Sciatic nerve (tissue), 2 donors: ENCODE data around the gene C1GALT1. TPM values are rescaled to one million over a fixed set of nuclear protein-coding genes. Genes with fewer than 3 reads are reported as not detected.
"Not testable (repeated sequence)": the region's sequence is repeated elsewhere in the genome, so short reads cannot be mapped to it uniquely, and the experiment has no call there.

Experiments
- ATAC-seq: fragments of 200-7000 bp; cut with Tn5 transposase; one replicate; pipeline ENCODE4 v1.9.1; 2020; ENCODE audit warnings: mild to moderate bottlenecking, moderate library complexity
- DNase-seq: peaks from one replicate; pipeline ENCODE4 v3.0.0-alpha.2; 2020; ENCODE audit warnings: low spot score
- intact Hi-C: fragments of 100-400 bp; cut with DNase I; formaldehyde crosslinking; loops from one replicate; pipeline ENCODE4 v1.14.2; 2022
- total RNA-seq: library from RNA; stranded (reverse); fragmentation: NEBNext Ultra II Directional; extraction: Animal tissue kit (Norgen Biotek cat#: 25700); gene quantifications from one replicate; pipeline ENCODE4 v1.2.1, GENCODE V29; 2021
- donor health status: DM: no; HTN: no; CAD: no.
- donor health status: DM: no; HTN: no; CAD: no.

C1GALT1 gene
- total RNA-seq, 1 donor from 2014 or later, result 37.5 TPM

DNA sequence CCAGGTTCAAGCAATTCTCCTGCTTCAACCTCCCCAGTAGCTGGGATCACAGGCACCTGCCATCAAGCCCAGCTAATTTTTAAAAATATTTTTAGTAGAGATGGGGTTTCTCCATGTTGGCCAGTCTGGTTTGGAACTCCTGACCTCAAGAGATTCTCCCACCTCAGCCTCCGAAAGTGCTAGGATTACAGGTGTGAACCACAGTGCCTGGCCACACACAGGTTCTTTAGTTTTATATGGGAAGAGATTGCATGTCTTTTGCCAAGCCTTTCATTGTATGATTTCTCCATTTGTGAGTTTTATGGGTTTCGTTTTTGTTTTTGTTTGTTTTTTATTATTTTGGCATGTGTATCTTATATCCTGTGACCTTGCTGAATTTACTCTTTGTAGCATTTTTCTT, 40.9 kb downstream of the C1GALT1 start:
- DNase-seq (no peak), ATAC-seq (no peak)
- intact Hi-C loops, result no loop called here

DNA sequence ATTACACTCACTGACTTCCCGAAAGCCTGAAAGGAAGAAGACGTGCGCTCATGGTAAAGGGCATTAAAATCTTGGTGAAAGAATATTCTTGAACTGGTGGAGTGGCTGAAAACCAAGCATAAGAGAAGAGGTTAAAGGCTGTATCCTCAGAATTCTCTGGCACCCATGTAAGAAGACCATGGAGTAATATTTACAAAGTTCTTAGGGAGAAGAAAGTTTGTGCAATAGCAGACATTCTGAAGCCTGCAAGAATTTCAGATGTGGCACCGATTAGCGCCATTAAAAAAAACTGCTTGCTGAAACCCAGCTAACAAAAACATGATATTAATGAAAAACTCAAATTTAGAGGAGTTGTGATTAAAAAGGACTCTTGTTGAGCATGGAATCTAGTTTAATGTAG, 44.1 kb downstream of the C1GALT1 start:
- ATAC-seq, result no peak
- DNase-seq, result no peak
- intact Hi-C loops, result no loop called here

DNA sequence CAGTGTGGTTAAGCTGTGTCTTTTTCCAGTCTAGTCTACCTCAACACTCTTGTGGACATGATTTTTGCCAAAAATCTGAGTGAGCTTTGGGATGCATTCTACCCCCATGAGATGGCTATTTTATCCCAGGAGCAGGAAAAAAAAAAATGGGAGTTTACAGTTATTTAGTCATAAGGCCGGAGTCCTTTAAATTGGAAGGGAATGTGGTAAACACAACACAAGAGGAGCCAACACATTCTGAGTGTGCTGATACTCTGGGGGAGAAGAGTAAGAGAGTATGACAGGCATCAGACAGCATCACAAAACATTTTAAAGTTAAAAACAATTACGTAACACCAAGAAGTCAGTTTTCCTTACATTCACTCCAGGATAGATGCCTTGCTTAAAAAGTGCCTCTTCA, 46.1 kb downstream of the C1GALT1 start:
- intact Hi-C loops, result no loop called here
- ATAC-seq (no peak), DNase-seq (no peak)

DNA sequence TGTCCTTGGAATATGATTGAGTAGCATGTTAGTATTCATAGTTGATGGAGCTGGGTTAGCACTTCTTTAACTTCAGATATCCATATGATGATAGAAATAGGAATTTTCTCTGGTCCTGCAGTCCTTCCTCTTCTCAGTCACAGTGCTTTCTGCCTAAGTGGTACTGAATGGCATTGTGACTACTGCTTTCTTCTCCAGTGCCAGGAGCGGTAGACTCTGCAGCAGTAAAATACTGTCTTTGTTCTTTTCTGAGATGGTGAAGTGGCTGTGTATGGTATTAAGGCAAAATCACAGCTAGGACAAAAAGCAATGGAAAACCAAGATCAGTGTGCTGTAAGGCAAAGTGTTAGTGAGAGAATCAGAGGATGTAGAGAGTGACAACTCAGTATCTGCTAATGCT, 46.6 kb downstream of the C1GALT1 start:
- ATAC-seq, result no peak
- DNase-seq, result no peak
- intact Hi-C loops, result no loop called here

DNA sequence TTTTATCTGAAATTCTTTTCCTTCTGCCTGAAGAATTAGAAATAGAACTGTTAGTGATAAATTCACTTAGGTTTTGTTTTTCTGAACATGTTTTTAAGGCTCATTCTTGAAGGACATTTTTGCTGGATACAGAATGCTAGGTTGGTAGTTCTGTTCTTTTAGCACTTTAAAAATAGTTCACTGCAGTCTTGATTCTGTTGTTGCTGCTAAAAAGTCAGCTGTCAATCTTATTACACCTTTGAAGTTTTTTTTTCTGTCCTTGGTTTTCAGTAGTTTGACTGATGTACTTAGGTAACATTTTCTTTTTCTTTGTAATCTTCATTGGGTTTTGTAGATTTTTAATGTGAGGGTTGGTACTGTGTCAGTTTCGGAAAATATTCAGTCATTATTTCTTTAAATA, 48.7 kb downstream of the C1GALT1 start:
- ATAC-seq (no peak), DNase-seq (no peak)
- intact Hi-C loops, result no loop called here

DNA sequence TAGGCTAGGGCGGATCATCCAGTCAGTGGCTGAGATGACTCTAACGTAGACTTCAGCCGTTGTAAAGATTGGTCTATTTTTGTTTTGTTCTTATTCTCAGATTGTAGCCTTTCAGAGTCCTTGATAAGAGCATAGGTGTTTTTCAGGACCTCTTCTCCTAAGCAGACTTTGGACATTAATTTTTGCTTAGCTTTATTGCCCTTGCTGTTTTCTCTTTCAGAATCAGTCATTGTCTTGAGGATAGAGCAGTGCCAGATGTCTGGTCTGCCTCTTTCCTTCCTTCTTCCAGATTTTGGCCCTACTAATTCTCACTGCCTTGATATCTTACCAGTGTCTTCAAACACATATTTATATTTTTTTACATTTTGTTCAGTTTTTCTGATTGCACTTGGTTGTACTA, 49.5 kb downstream of the C1GALT1 start:
- intact Hi-C loops, result no loop called here

DNA sequence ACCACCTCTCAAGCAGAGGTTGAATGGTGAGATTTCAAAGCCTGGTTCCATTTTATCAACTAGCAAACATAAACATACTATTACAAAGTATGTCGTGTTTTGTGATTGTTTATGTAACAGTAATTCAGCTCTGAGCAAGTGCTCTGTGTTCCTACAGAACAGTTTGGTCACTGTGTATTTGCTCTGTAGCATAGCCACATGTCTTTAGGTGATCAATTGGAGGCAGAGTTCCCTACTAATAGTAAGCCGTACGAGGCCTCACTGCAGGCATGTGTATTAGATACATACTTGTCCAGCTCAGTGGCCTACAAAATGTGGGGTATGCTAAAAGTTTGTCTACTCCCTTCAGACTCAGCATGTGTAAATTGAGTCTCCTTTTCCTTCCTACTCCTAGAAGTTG, 53.0 kb downstream of the C1GALT1 start:
- intact Hi-C loops, result no loop called here
- DNase-seq (no peak), ATAC-seq (no peak)

More for the DNA sequence above, 49.5 kb downstream of the C1GALT1 start:
- DNase-seq, result no peak
- ATAC-seq, result no peak

DNA sequence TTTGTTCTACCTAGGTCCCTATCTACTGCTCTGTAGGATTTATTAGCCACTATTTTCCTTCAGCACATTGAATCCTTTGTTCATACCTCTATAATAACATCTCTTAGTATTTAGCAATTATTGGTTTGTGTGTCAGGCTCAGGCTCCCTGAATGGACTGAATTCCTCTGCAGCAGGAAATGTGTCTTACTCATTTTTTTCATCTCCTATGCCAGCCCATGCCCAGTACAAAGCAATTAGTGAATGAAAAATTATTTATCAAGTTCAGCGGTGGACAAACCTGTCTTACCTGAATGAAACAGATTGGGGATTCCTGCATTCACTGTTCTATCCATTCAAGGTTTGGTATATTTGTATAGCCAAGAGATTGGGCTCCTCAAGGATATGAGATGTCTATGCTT, 53.7 kb downstream of the C1GALT1 start:
- ATAC-seq, result no peak
- no peak for DNase-seq
- intact Hi-C loops, result no loop called here

DNA sequence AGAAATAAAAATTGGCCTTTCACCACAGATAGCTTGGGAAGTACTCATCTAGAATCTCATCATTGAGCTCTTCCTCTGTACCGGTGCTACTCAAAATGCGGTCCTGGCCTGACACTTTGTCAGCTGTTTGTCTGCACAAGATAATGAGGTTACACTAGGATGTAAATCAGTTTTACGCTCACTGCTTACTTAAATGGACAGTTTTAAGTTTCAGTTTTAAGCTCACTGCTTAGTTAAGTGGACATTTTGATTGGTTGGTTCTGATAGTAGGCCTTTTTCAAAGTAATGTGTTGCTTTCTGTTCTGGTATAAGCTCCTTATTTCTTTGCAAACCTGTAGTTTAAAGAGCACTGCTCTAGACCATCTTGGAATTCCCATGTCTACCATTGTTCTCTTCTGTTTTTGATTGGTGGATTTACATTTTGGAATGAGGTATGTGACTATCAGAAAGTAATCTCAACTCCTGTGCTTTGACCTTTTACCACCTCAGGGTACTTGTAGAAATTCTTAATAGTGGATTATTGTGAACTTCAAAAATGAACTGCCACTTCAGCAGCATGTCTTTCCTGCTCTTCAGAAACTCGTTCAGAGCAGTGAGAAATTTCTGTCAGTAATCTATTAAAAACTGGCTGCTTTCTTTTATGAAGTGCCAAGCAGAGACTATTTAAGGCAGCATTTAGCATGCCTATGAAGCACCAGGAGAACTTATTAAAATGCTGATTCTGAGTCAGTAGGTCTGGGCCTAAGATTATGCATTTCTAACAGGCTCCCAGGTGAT, 55.0 kb downstream of the C1GALT1 start:
- ATAC-seq (no peak), DNase-seq (no peak)
- intact Hi-C loops, result no loop called here

DNA sequence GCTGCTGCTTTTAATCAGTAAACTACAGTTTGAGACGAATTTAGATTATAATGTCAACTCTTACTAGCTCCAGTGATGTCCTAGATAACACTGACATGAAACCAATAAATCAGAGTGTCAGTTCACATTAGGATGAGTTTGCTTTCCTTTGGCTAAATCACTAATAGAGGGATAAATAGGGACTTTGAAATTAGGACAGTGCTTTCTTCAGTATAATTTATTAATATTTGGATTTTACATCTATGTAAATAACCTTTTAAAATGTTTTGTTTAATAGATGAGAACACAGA, 55.6 kb downstream of the C1GALT1 start:
- intact Hi-C loops, result no loop called here
- ATAC-seq, result no peak

DNA sequence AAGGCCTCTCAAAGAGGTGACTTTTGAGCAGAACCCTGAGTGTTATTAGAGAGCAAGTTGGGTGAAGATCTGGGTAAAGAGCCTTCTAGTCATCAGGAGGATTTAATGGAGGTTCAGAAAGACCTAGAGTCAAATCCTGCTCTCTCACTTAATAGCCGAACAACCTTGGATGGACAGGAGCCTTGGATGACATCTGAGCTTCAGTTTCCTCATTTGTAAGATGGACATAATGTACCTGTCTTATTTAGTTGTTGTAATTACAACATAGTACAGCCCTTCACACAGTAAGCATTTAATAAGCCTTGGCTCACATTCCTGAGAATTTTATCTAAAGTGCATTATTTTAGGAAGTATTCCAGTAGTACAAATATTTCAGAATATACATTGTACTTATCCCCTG, 57.0 kb downstream of the C1GALT1 start:
- no peak for DNase-seq
- intact Hi-C loops, result no loop called here
- no peak for ATAC-seq

More for the DNA sequence above, 55.6 kb downstream of the C1GALT1 start:
- no peak for DNase-seq

DNA sequence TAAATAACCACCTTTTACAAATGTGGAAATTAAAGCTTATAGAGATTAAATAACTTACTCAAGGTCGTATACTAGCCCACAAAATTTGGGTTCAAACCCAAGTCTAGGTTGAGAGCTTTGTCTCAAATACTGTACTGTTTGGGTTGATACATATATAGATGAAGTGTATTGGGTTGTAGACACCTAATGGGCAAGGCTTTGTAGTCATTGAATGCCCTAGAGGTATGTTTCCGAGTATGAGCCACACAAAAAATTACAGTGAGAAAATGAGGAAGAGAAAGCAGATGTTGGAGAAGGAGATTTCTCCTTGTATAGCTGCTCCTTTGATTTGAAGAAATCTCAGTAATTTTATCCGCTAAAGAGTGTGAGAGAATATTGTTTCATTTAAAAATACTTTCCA, 60.6 kb downstream of the C1GALT1 start:
- no peak for DNase-seq
- no peak for ATAC-seq
- intact Hi-C loops, result no loop called here

DNA sequence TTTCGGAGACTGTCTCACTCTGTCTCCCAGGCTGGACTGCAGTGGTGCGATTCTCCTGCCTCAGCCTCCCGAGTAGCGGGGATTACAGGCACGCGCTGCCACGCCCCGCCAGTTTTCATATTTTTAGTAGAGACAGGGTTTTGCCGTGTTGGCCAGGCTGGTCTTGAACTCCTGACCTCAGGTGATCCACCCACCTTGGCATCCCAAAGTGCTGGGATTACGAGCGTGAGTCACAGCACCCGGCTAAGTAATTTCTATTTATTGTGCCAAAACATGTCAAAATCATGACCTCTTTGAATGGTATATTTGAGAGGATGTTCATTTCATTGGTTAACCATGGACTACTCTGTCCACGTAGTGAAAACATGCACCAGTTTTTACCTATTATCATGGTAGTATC, 62.9 kb downstream of the C1GALT1 start:
- ATAC-seq, intact Hi-C loops, DNase-seq: not testable (repeated sequence)

DNA sequence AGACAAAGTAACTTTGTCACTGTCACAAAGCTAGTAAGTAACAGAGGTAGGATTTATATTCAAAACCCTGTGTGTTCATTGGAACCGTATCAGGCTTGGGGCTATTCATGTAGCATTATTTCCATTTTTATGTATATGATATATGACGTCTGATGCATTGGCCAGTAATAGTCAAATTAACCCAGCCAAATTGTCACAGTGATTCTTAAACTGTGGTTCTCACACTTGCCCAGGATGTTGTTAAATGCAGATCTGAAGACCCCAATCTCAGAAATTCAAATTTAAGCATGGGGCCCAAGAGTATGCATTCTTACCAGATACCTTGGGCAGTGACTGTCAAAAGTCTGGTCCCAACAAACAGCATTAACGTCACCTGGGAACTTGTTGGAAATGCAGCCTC, 63.9 kb downstream of the C1GALT1 start:
- DNase-seq, result no peak
- intact Hi-C loops, result no loop called here
- ATAC-seq, result no peak

DNA sequence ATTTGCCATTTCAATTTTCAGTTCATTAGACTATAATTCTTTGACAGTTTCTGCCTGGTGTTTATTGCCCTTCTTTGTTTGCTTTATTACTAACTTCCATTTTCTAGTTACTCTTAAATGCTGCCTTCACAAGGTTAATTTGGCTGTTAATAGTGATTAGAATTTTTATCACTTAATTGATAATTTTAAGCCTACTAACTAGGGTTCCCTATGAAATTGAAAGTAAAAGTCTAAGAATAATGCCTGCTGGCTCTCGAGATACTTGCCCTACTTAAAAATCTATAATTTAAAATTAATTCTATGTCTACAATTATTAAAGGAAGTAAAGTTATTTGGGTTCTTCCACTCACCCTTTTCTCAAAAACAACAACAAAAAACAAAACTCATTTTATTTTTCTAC, 65.3 kb downstream of the C1GALT1 start:
- intact Hi-C loops, result no loop called here
- ATAC-seq, result no peak
- no peak for DNase-seq

DNA sequence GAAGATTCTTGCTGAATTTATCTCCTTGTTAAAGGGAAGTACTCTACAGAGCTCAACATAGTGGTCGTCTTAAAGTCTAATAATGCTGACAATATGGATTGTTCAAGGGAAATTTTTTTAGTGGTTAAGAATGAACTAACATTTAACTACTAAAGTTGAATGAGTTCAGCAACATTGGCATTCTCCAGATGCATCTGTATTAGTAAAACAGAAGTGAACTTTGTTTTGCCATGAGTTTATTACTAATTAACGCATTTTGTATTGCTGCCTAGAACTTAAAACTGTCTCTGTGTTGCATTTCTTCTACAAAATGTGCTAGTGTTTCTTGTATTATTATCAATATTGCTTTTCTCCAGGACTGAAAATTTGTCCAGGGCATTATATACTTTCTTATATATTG, 67.5 kb downstream of the C1GALT1 start:
- DNase-seq, result no peak
- intact Hi-C loops, result no loop called here
- no peak for ATAC-seq

DNA sequence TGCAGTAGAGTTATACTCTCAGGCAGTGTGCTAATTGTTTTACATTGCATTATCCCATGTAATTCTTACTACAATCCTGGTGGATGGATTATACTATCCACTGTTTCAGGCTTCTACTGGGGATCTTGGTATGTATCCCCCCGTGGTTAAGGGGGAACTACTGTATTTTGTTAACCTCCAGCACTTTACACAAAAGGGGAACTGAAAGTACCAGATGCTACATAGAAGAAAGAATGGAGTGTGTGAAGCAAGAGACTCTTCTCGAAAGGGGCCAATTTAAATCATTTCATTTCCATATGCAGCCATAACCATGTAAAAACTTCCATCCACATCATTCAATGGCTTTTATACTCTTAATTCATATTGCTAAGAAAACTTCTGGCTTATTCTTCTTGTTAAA, 69.4 kb downstream of the C1GALT1 start:
- DNase-seq (no peak), ATAC-seq (peak; percentile 55)
- intact Hi-C loops, result no loop called here

DNA sequence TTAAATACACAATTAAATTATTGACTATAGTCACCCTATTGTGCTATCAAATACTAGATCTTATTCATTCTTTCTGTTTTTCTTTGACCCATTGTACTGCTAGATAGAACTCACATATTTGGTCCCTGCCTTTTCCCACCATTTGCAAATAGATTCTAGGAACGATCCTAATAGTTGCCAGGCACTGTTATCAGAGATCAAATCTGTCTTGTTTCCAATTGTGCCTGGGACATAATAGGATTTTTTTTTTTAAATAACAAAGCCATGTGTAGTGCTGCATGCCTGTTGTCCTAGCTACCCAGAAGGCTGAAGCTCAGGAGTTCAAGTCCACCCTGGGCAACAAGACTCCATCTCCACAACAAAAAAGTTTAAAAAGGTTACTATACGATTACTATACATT, 72.0 kb downstream of the C1GALT1 start:
- ATAC-seq (no peak), DNase-seq (no peak)
- intact Hi-C loops, result no loop called here

DNA sequence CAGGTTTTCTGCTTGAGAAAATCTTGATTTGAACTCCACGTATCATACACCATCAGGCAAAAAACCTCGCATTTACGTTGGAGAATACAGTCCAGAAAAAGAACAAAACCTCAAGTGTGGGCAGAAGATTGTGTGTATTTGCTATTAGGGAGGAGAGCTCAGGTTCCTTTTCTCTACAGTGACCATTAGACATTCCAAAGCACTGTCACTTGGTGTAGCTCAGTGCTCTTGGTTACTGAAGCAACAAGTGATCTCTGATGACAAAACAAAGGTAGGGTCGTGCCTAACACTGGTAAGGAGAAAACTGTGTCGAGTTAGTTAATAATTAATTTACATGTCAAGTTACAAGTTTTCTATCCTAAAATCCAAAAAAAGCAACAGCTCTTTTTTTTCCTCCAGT, 72.6 kb downstream of the C1GALT1 start:
- intact Hi-C loops, result no loop called here
- DNase-seq, result no peak
- ATAC-seq, result no peak

DNA sequence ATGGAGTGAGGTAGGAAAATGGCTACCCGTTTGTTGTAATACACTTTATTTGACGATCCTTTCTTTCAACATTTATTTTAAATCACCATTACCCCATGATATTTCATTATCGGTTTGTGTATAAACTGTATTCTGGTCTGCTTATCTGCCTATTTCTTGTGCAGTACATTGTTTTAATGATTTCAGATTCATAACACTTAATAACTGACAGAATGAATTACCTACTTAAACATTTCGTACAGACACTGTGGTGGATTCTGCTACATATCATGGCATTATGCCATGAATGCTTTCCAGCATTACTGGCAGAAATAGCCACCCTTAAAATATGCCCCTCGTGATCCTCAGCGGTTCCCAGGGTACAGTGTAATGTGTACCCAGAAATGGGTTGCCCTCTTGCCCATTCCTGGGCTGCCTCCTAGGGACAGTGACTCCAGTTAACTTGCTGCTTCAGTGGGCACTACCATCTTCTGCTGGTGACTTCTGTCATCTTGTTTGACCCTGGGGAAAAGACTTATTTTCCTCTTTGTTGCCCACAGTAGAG, 74.5 kb downstream of the C1GALT1 start:
- no peak for DNase-seq
- intact Hi-C loops, result no loop called here
- no peak for ATAC-seq
